ENCODE data around the gene TMEM167A. TPM values are rescaled to one million over a fixed set of nuclear protein-coding genes. Genes with fewer than 3 reads are reported as not detected.

Gene TMEM167A
- total RNA-seq, 4 donors from 2014 or later, result 46.3 to 106 (median 56.3) TPM

GRCh38 chr5:83066548-83067110, 10.6 kb downstream of the TMEM167A start:
- no peak for TF ChIP-seq CTCF (IDR thresholded peaks at IDR 0.05; ENCODE audit: low read depth)

- no peak for TF ChIP-seq CTCF (IDR thresholded peaks at IDR 0.05; ENCODE audit: low read depth)
Measured at GRCh38 chr5:83059341-83059740, 17.9 kb downstream of the TMEM167A start.

- no peak for TF ChIP-seq CTCF (IDR thresholded peaks at IDR 0.05; ENCODE audit: low read depth)
Measured at GRCh38 chr5:83058726-83059125, 18.5 kb downstream of the TMEM167A start.

- no peak for TF ChIP-seq CTCF (IDR thresholded peaks at IDR 0.05; ENCODE audit: low read depth)
Measured at GRCh38 chr5:83055166-83055565, 22.0 kb downstream of the TMEM167A start.

- no peak for TF ChIP-seq CTCF (IDR thresholded peaks at IDR 0.05; ENCODE audit: low read depth)
Measured at GRCh38 chr5:83050723-83051340, 26.4 kb downstream of the TMEM167A start.

GRCh38 chr5:83049370-83049885, 27.8 kb downstream of the TMEM167A start:
- TF ChIP-seq CTCF (IDR thresholded peaks at IDR 0.05; ENCODE audit: low read depth), result no peak

GRCh38 chr5:83048811-83049210, 28.4 kb downstream of the TMEM167A start:
- TF ChIP-seq CTCF (IDR thresholded peaks at IDR 0.05; ENCODE audit: low read depth), result no peak
